HG03432 (cell line): Measurements from ENCODE around the gene FIGN.

Source experiments
- ATAC-seq: cut with Tn5 transposase; IDR thresholded peaks from one replicate; pipeline ENCODE4 v1.9.1; 2021; ENCODE audit warnings: mild to moderate bottlenecking, moderate library complexity; ENCODE audit not compliant: unreplicated experiment

The FIGN gene

DNA sequence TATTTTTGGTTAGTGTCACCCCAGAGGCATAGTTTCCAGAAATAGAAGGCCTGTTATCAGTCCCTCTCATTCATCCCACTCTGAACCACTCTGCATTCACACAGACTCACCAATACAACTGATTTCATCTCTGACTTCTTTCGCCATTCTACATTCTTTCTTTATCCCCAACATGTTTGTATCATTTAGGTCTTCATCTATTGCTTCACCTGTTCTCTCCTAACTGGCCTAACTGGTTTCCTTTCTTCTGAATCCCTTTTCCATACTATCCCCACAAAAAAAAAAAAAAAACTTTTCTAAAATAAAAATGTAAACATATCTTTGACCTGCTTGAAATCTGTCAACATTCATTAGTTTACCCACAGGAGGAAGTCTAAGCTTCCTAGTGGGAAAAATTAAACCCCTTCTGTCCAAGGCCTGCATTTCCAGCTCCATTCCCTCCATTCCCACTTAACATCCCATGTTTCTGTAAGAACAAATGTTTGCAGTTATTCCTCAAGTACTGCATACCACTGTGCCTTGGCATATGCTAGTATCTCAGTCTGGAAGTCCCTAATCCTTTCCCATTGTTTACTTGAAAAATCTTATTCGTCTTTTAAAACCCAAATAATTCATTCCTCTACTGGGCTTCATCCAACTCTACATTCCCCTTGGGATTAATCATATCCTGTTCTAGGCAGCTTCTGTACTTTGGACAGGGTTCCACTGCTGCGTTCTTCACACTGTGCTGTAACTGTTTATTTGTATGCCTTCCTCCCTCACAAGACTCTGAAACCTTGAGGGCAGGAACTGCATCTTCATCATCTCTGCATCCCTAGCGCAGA lies 68.5 kb downstream of the FIGN start:
- no peak for ATAC-seq

DNA sequence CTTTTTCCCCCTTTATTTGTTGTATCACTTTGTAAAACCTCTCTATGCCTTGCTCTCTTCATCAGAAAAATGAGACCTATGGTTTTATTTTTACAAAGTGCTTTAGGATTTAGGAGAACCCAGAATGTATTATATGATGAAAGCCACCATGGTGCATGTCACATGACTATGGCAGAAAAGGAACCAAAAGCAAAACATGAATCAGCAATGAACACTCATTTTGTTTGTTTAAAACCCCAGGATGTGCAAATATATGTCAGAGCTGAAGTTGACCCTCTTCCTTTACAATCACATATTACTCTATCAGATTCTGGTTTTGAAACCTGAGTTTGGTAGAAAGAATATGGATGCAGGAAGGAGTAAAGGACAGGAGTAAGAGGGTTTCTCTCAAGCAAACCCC lies 70.0 kb downstream of the FIGN start:
- ATAC-seq, result no peak

GRCh38 chr2:163665051-163665450 lies 70.8 kb downstream of the FIGN start:
- no peak for ATAC-seq

DNA sequence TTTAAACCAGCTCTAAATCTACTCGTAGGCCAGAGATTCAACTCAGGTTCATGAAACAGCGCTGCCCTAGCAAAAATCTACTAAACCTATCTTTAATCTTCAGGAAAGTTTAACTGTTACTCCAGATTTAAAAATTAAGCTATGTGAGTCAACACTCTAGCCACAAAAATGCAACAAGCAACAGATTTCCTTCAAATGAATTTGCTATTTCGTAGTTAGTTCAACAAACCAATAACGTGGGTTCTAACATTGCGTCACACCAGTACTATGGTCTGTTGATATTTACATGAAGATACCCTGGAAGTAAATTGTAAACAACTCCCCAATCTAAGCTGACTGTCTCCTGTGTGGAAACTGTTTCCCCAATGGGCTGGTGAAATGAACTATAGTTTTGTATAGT lies 71.2 kb downstream of the FIGN start:
- no peak for ATAC-seq

DNA sequence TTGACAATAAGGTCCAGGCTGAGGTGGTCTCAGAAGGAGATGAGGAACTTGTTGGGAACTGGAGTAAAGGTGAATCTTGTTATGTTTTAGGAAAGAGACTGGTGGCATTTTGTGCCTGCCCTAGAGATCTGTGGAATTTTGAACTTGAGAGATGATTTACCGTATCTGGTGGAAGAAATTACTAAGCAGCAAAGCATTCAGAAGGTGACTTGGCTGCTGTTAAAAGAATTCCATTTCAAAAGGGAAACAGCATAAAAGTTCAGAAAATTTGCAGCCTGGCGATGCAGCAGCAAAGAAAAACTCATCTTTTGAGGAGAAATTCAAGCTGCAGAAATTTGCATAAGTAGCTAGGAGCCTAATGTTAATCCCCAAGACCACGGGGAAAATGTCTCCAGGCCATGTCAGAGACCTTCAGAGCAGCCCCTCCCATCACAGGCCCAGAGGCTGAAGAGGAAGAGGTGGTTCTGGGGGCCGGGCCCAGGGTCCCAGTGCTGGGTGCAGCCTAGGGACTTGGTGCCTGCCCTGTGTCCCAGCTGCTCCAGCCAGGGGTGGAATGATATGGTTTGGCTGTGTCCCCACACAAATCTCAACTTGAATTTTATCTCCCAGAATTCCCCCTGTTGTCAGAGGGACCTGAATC lies 73.5 kb downstream of the FIGN start:
- ATAC-seq, result no peak

DNA sequence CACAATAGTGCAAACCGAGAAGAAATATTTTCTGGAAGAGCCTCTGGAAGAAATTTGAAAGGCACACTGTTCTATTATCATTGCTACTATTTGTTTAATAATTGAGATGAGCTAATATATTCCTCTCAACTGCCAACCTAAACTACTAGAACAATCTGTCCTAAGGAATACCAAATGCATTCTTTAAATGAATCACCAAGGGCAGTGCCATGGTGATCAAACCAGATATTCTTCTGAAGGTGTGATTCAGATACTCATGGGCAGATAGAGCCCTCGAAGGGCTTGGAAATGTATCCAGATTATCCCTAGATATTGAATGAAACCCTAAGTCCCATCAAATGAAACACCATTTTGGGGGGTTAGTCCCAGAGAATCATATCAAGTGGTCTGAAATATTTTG lies 76.6 kb downstream of the FIGN start:
- no peak for ATAC-seq

GRCh38 chr2:163658556-163658955 lies 77.3 kb downstream of the FIGN start:
- no peak for ATAC-seq

DNA sequence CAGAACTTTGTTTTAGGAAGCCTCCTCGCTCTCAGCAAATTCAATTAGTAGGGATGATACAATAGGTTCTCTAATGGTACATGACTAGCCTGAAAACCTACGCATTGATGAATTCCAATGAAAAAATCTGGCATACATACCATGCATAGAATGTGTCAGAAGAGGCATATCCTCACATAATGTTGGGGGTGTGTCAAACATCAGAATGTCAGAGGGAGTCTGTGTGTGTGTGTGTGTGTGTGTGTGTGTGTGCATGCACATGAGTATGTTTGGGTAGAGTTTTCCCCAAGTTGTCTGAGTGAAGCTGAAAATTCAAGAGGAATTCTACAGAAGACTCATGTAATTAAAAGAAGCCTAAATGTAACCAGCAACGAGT lies 78.5 kb downstream of the FIGN start:
- no peak for ATAC-seq

DNA sequence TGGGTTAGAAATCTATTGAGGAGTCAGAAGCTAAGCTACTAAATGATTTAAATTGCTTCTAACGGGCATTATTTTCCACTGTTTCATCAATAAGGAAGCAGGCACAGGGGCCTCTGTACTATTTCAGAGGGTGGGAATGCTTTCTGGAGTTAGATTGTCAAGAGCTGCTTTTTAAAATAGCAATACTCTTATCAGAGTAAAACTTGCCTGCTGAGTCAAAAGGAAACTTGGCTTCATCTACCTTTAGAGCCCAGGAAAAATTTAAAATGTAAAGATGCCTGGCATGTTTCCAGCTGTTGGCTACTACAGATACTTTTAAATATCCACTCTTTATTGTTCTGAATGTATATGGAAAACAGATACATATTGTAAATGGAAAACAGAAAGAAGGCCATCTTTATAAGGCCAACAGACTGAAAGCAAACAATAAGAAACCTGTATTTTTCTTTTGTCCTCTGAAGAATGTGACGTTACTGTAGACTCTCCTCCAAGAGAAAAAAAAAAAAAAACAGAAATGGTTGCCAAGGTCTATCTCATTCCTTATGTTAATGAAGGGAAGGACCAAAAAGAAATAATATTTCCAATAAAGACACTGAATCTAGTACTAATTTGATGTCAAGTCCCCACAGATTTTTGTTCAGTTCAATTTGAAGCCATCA lies 79.1 kb downstream of the FIGN start:
- no peak for ATAC-seq

DNA sequence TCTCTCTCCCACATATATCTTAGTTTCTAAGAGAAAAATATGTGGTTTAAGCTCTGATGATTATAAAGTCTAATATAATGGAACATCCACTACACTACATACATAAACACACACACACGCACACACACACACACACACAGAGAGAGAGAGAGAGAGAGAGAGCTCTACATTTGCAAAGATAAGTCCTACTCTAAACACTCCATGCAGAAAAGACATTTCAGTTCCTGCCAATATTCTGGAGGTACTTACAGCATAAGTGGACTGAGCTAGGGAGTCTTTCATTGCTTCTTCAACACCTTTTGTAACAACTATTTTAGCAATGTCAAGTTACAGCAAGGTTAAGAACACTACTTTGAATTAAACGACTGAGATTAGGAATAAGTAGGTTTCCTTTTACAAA lies 80.1 kb downstream of the FIGN start:
- ATAC-seq, result no peak

- ATAC-seq, result no peak
Measured at GRCh38 chr2:163652751-163653150, 83.1 kb downstream of the FIGN start.

- no peak for ATAC-seq
Measured at GRCh38 chr2:163649080-163649479, 86.7 kb downstream of the FIGN start.

GRCh38 chr2:163647300-163647699 lies 88.5 kb downstream of the FIGN start:
- ATAC-seq, result no peak

- no peak for ATAC-seq
Measured at GRCh38 chr2:163646687-163647086, 89.1 kb downstream of the FIGN start.

DNA sequence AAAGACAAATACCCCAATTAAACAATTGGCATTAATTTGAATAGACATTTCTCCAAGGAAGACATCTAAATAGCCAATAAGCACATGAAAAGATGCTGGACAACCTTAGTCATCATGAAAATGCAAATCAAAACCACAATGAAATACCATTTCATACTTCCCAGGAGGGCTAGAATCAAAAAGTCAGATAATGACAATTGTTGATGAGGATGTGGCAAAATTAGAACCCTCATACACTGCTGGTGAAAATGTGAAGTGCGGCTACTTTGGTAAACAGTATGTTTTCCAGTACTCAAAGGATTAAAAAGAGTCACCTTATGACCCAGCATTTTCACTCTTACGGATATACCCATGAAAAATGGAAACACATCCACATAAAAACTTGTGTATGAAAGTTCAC lies 91.6 kb downstream of the FIGN start:
- no peak for ATAC-seq

- ATAC-seq, result no peak
Measured at GRCh38 chr2:163641986-163642385, 93.8 kb downstream of the FIGN start.

- ATAC-seq, result no peak
Measured at GRCh38 chr2:163640542-163641193, 95.1 kb downstream of the FIGN start.

DNA sequence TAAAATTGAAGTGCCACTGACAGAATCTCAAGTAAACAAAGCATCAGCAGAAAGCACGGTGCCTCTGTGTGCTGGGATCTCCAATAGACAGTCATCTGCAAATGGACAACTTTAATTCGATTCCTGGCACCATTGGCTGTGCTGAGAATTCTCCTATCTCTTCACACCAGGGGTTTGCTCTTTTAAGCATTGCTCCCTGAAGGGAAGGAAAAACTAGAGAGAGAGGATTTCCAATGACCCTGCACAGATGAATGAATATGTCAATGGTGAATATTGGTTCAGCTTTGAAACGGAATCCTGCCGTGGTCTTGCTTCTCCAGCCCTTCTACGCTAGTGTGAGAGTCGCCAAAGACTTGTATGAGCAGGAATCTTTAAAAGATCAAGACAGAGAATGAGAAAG lies 97.9 kb downstream of the FIGN start:
- ATAC-seq, result no peak

GRCh38 chr2:163633291-163633690 lies 102.5 kb downstream of the FIGN start:
- no peak for ATAC-seq

DNA sequence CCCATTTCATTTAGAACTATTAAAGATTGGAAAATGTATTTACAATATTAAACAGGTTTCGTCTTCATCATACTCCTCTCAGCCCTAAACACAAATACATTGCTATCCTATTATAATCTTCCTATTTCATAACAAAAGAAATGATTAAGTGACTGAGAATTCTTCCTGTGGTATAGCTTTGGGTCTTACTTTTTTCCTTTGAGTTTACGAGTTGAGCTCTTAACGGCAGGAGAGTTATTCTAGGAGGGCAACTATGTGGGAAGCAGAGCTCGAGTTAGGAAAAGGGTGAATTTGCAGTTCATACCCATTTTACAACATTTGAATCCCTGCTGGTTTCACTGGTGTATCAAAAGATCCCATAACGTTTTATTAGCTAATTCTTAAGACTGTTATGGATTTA lies 105.0 kb downstream of the FIGN start:
- ATAC-seq, result no peak

DNA sequence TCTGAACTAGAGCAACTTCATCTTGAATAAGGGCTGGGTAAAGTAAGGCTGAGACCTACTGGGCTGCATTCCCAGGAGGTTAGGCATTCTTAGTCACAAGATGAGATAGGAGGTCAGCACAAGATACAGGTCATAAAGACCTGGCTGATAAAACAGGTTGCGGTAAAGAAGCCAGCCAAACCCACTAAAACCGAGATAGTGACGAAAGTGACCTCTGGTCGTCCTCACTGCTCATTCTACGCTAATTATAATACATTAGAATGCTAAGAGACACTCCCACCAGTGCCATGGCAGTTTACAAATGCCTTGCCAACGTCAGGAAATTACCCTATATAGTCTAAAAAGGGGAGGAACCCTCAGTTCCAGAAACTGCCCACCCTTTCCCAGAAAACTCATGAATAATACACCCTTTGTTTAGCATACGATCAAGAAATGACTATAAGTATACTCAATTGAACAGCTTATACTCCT lies 109.1 kb downstream of the FIGN start:
- ATAC-seq, result no peak

DNA sequence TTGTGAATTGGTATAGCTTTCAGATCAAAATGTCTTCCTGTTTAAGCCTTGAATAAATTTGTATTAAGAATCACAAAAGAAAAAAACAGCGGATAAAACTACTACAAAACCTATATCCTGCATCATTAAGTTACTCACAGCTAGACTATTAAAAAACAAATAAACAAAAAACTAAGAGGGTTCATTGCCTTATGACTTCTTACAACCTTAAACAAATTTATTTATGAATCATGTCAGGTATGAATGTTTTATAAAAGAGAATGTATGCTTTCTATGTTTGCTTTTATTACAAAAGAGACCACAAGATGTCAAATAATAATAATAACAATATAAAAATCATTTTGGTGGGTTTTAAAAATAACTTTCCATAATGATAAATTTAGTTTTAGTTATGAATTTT lies 109.6 kb downstream of the FIGN start:
- no peak for ATAC-seq
